GM21515 (cell line): ENCODE measurements around the gene ANKFY1.

Experiments used
- ATAC-seq: cut with Tn5 transposase; IDR thresholded peaks from one replicate; pipeline ENCODE4 v1.9.1; 2021; ENCODE audit not compliant: unreplicated experiment

Gene ANKFY1

DNA sequence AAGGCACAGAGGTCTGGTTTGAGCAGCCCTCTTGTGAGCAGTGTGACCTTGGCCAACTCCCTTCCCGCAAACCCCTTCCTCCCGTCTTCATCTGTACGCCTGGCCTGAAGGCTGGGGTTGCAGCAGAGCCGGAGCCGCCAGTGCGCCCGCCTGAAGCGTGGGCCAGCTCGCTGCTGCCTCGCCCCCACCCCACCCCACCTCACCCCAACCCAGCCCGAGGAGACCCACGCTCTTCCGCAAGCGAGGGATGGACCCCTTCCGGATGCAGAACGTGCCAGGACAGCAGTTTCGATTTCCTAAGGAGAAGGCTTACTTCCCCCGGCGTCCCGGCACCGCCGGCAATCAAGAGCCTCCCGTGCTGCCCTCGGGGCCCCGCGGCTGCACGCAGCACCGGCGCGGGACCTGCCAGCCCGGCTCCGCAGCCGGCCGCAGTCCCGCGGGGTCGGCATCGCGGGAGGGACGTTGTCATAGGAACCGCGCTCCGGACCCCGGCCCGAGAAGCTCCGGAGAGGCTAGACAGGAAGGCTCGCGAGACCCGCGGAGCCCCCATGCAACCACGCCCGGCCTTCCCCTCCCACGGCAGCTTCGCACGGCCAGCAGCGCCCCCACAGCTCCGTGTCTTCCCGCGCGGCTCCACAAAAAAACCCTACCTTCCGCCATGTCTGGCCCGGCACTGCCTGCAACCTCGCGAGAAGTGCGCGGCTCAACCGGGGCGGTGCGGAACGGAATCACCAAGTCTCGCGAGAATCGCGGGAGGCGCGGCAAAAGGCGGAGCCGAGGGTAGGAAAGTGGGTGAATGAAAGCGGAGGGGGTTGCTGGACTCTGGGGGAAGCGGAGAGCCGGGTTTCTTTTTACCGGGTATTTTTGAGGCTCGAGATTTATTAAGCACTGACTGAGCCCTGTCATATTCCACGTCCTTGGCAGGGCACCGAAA is at the start of gene ANKFY1:
TSS of gene ANKFY1 (minus strand) at position 698 of the 934 bp plus-strand sequence. CDS start at position 660, 38 bp downstream.
- ATAC-seq, result peak; percentile 79

GRCh38 chr17:4310354-4311060 is 46.7 kb upstream of the ANKFY1 start:
- ATAC-seq, result no peak

DNA sequence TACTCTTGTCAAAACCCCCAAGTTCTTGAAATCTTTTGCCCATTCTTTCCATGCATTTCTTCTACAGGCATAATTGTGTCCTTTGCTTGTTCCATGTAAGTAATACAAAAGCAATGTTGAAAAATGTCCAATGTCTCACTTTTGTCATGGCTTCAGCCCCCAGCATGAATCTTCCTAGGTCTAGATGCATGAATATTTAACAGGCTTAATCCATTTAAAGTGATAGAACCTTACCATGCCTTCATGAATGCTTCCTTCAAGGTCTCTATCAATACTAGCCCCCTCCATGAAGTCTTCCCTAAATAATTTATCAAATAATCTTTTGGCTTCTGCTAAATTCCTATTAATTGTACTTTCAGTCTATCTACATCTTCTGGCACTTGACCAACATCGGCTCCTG is 46.1 kb upstream of the ANKFY1 start:
- no peak for ATAC-seq

DNA sequence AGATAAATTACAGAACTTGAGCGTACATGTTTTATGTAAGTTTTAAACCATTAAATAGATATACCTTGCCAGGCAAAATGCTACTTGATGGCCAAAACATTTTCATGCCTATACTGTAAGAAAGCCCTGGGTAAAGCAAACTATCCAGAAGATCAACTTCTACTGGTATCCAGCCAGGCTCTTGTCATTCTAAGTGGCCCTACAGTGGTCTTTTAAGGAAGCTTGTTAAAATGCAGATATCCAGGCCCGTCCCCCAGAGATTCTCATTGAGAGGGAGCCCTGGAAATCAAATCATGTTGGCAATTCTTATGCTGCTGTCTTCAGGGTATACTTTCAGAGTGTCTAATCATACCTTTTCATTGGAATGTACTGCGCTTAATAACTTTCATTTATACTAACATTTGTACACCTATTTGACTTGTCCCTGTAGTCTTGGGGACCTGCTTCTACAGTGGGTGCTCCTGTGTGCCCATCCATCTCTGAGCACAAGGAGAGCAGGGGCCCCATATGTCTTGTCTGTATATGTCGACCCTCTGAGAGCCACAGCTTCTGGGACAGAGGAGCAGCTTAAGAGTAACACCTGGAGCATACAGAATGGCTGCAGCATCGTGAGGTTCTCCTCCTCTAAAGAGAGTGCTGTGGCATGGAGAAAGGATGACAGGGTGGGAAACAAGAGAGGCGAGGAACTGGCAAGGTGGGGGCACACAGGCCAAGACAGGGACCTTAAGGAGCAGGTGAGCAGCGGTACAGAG is 43.6 kb upstream of the ANKFY1 start:
- ATAC-seq, result no peak

DNA sequence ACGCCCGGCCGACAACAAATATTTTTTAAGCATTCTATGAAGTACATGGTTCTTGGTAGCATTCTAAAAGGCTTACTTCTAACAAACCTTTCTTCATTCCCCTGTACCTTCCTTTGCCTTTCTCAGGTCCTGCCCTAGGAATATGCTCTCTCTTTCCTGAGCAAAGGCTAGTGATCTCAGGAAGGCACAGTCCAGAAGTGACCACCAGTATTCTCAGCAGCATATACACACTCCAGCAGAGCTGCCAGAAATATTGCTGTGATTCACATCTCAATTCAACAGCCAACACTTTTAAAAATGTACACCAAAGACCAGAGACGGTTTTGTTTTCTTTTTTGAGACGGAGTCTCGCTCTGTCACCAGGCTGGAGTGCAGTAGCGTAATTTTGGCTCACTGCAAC is 41.4 kb upstream of the ANKFY1 start:
- ATAC-seq, result no peak

GRCh38 chr17:4304417-4305027 is 40.7 kb upstream of the ANKFY1 start:
- ATAC-seq, result no peak

DNA sequence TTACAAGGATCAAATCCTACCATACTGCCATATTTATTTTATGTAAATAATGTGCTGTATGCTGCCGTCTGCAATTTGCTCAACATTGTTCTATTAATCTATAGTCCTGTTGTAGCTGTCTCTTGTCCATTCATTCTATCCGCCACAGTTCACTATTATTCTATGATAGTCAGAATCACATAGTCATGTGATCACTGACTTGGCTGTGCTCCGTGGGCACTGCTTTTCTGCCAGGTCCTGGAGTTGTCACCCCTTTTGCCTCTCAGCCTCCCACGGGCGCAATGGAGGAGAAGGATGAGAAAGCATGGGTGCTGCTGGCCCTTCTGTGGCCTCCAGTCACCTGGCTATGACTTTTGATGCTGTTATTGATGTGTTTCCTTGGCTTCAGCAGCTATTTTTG is 37.3 kb upstream of the ANKFY1 start:
- ATAC-seq, result no peak

GRCh38 chr17:4297351-4297750 is 33.6 kb upstream of the ANKFY1 start:
- ATAC-seq, result no peak

DNA sequence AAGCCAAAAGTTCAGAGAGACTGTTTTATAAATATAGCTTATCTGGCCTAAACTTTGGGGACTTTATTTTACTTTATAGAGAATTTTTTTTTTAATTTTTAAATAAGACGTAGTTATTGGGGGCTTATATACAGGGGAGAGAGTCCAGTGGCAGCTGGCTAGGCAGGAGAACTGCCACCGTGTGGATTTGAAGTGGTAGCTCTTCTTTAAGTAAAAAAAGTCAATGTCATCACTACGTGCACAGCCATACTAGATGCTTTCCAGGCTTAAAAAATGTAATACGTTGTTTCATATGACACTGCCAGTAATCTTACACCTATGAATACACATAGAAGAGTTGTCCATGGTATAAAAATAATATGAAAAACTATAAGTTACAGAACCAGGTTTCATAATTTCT is 31.9 kb upstream of the ANKFY1 start:
- ATAC-seq, result no peak

DNA sequence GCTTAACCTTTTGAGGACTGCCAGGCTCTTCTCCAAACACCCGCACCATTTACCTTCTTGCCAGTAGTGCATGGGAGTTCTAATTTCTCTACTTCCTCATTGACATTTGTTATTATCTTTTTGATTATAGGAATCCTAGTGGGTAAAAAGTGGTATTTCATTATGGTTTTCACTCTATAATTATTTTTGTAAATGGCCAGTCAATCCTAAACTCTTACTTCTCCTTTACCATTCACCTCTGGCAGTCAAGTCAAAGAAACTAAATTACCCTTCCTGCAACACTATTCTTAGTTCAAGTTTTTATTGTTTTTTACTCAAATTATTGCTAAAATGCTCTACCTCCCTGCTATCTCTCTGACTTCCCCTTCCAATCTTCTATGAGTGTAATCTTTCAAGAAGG is 29.8 kb upstream of the ANKFY1 start:
- no peak for ATAC-seq

- ATAC-seq, result no peak
These were observed 23.9 kb upstream of the ANKFY1 start for GRCh38 chr17:4287710-4288109.

DNA sequence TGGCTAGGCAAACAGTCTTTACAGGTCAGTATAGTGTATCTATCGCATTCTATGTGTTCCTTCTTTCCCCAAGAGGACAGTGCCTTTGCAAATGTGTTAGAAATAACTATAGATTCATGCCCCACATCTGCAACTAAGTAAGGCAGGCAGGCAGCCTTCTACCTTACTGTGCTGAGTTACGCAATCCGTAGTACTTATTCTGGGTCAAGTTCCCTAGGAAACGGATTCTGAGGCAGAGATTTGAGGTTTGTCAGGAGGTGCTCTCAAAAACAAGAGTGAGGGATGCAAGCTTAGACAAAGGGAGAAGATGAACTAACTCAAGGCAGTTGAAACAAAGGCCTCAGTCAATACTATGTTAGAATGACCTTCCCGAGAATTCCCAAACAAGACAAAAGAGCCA is 12.7 kb upstream of the ANKFY1 start:
- ATAC-seq, result no peak

- no peak for ATAC-seq
These were observed 9.2 kb upstream of the ANKFY1 start for GRCh38 chr17:4272972-4273368.

DNA sequence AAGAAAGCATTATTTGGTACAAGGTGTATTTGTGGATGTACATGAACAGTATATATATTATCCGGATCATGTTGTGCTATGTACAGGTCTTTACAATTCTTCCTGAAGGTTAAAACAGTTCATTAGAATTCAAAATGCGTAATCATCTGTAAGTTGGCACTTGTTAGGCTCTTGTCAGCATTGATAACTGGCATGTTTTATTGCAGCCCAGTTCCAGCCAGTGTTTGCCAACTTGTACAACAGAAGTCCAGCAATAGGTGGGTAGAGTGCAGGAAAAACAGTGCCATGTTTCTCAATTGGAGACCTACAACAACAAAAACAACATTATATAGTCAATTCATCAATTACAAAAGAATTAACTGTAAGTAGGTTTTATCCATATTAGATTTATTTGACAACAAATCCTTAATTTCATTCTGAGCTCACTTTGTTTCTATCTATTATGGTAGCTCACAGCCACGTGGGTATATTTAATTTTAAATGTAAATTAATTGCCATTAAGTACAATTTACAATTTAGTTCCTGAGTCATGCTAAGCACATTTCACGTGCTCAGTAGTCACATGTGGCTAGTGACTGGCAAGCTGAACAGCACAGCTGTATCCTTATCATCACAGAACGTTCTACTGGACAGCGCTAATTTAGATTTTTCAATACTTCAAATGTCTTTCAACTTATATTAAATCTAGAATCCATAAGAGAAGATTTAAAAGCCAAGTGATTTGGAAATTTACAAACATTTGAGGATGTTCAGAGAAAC is 8.6 kb upstream of the ANKFY1 start:
- no peak for ATAC-seq

DNA sequence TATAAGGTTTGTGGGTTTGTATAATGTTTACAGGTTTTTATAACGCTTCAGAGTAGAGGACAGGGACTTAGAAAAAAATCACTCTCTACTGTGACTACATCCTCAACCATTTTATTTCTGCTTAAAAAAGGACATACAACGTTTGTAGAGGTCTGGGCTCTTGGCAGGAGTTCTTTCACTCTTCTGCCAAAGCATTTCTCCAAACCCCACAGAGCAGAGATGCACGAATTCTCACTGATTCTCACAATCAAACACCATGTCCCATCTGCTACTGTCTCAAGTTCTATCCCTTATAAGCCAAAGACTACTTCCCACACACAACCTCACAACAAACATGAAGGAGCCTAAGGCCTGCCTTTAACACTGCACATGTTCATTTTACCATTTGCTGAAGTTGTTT is 7.0 kb upstream of the ANKFY1 start:
- ATAC-seq, result no peak

- no peak for ATAC-seq
These were observed 6.1 kb upstream of the ANKFY1 start for GRCh38 chr17:4269915-4270314.

GRCh38 chr17:4267402-4267801 is 3.6 kb upstream of the ANKFY1 start:
- ATAC-seq, result no peak

GRCh38 chr17:4266550-4266949 is 2.8 kb upstream of the ANKFY1 start:
- ATAC-seq, result no peak

DNA sequence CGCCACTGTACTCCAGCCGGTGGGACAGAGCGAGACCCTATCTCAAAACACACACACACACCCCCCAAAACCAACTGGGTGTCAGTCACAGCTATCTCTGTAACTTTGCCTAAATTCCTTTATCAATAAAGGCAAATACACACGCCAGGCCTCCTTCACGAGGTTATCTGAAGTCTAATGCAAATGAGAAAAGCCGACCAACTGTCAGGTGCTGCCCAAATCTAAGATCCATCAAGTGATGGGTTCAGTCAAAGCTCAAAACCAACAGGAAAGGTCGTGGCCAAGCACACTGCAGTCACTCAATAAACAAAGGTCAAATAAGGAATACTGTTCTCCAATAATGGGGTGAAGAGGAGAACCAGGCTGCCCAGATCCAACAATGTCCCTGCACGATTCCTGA is 1.1 kb downstream of the ANKFY1 start:
- ATAC-seq, result no peak

GRCh38 chr17:4261452-4261851 is 2.3 kb downstream of the ANKFY1 start:
- no peak for ATAC-seq
